GM12878 (cell line): ENCODE results near the gene PKLR. TPM values are rescaled to one million over a fixed set of nuclear protein-coding genes. Genes with fewer than 3 reads are reported as not detected.

ENCODE experiments used
- ATAC-seq: fragments of 200-7000 bp; cut with Tn5 transposase; 3 replicates; pipeline ENCODE4 v1.9.1; 2020; ENCODE audit warnings: mild to moderate bottlenecking, moderate library complexity
- BruUV-seq: library from RNA; stranded (reverse); fragments of 400-500 nt; replicated peaks from 2 replicates; lab custom pipeline; 2021; lab: Mats Ljungman, UMichigan
- CTCF ChIA-PET: fragments of 300-600 bp; sonication (Branson Sonifier 250); formaldehyde crosslinking; extraction: SDS; loops from one replicate; lab custom pipeline; 2021; ENCODE audit warnings: inconsistent platforms; lab: Yijun Ruan, JAX
- POLR2A ChIA-PET: fragments of 350-600 bp; formaldehyde crosslinking; extraction: SDS; loops from one replicate; lab custom pipeline; 2021; ENCODE audit warnings: inconsistent platforms; lab: Charles Lee
- RAD21 ChIA-PET: fragments of 300-600 bp; sonication (Branson Sonifier 250); formaldehyde crosslinking; loops from one replicate; lab custom pipeline; 2023; ENCODE audit warnings: antibody characterized with exemption; ENCODE audit not compliant: unreplicated experiment; lab: Charles Lee
- SMC1A ChIA-PET: fragments of 300-600 bp; sonication (Branson Sonifier 250); formaldehyde crosslinking; loops from one replicate; lab custom pipeline; 2023; ENCODE audit not compliant: unreplicated experiment, uncharacterized antibody; lab: Charles Lee
- DNase-seq: peaks from one replicate; pipeline ENCODE4 v3.0.0-alpha.2; 2011; ENCODE audit warnings: low read depth, low spot score
- FAIRE-seq: peaks from 3 replicates; lab custom pipeline; 2011; peaks lifted over from hg19 to GRCh38; lab: Jason Lieb, UNC
- H2AFZ ChIP-seq: 2 replicates; pipeline ENCODE4 v1.6.0; 2011; ENCODE audit warnings: low read depth, low read length, control low read depth; ENCODE audit not compliant: control insufficient read depth
- H3K27ac ChIP-seq: 2 replicates; pipeline ENCODE4 v1.5.1; 2011; ENCODE audit warnings: control low read depth; ENCODE audit not compliant: control insufficient read depth, insufficient read depth
- H3K27me3 ChIP-seq, 2 experiments: replicated peaks in 1 of 2; 2 replicates each; pipeline versions ENCODE4 v1.6.0 to v1.6.1; 2011; ENCODE audit warnings: low read length in 1 of 2; ENCODE audit not compliant: control insufficient read depth in 2 of 2, insufficient read depth in 2 of 2
- H3K36me3 ChIP-seq, 2 experiments: 2 replicates each; pipeline ENCODE4 v1.5.1; 2011; ENCODE audit warnings: low read length in 1 of 2; ENCODE audit not compliant: control insufficient read depth in 2 of 2, insufficient read depth in 2 of 2
- H3K4me1 ChIP-seq: 2 replicates; pipeline ENCODE4 v1.6.1; 2011; ENCODE audit warnings: mild to moderate bottlenecking, low read length, moderate library complexity, mixed read lengths; ENCODE audit not compliant: control insufficient read depth, insufficient read depth
- H3K4me2 ChIP-seq: 2 replicates; pipeline ENCODE4 v1.6.0; 2011; ENCODE audit warnings: control low read depth; ENCODE audit not compliant: control insufficient read depth, insufficient read depth
- H3K4me3 ChIP-seq: fragments of 200-600 bp; sonication (generic); 2 replicates; pipeline ENCODE4 v1.5.1; 2016
- H3K79me2 ChIP-seq: 2 replicates; pipeline ENCODE4 v1.6.0; 2011; ENCODE audit warnings: low read length; ENCODE audit not compliant: control insufficient read depth, insufficient read depth
- H3K9ac ChIP-seq: 2 replicates; pipeline ENCODE4 v1.8.0; 2011; ENCODE audit warnings: low read length, control low read depth, mixed read lengths; ENCODE audit not compliant: control insufficient read depth, insufficient read depth
- H3K9me3 ChIP-seq: replicated peaks from 3 replicates; pipeline ENCODE4 v1.5.1; 2011; ENCODE audit warnings: mild to moderate bottlenecking, low read length; ENCODE audit not compliant: control insufficient read depth, insufficient read depth
- H4K20me1 ChIP-seq: 2 replicates; pipeline ENCODE4 v1.6.0; 2011; ENCODE audit not compliant: control insufficient read depth, insufficient read depth
- BHLHE40 ChIP-seq, 2 experiments: fragments of 450-650 bp in 1 of 2; IDR thresholded peaks; 2 replicates each; pipeline ENCODE4 v1.6.1; 2011 to 2017; ENCODE audit warnings: low read depth in 2 of 2, borderline replicate concordance in 1 of 2, improper control_type of control experiment in 1 of 2, low read length in 1 of 2, mild to moderate bottlenecking in 1 of 2
- ETV6 ChIP-seq, 2 experiments: fragments of 450-650 bp in 1 of 2; IDR thresholded peaks in 1 of 2; conservative IDR thresholded peaks in 1 of 2; 2 replicates each; pipeline ENCODE4 v1.6.1; 2014; ENCODE audit warnings: antibody characterized with exemption in 1 of 2, borderline replicate concordance in 1 of 2, low read depth in 1 of 2, mild to moderate bottlenecking in 1 of 2, moderate library complexity in 1 of 2
- HCFC1 ChIP-seq: fragments of 150-350 bp; IDR thresholded peaks from 2 replicates; pipeline ENCODE4 v1.6.1; 2014; ENCODE audit warnings: low read length
- MEF2A ChIP-seq: IDR thresholded peaks from 2 replicates; pipeline ENCODE4 v1.6.1; 2011; ENCODE audit warnings: low read depth, mild to moderate bottlenecking, low read length, moderate library complexity; ENCODE audit not compliant: insufficient read depth
- MYC ChIP-seq: IDR thresholded peaks from 2 replicates; pipeline ENCODE4 v1.6.1; 2011; ENCODE audit warnings: mild to moderate bottlenecking, low read length, moderate library complexity, inconsistent platforms; ENCODE audit not compliant: insufficient read depth, insufficient replicate concordance, insufficient read length, severe bottlenecking
- NFXL1 ChIP-seq: fragments of 450-650 bp; IDR thresholded peaks from 2 replicates; pipeline ENCODE4 v1.6.1; 2017; ENCODE audit warnings: antibody characterized with exemption, mild to moderate bottlenecking, borderline replicate concordance
- NR2C1 ChIP-seq: fragments of 450-650 bp; IDR thresholded peaks from 2 replicates; pipeline ENCODE4 v1.6.1; 2017; ENCODE audit warnings: antibody characterized with exemption, mild to moderate bottlenecking, moderate library complexity
- RB1 ChIP-seq: fragments of 450-650 bp; formaldehyde crosslinking; IDR thresholded peaks from 2 replicates; pipeline ENCODE4 v1.6.1; 2017; ENCODE audit warnings: mild to moderate bottlenecking, borderline replicate concordance
- RFX5 ChIP-seq: IDR thresholded peaks from 2 replicates; pipeline ENCODE4 v1.6.1; 2011; ENCODE audit warnings: low read depth, low read length, improper control_type of control experiment
- SIX5 ChIP-seq: IDR thresholded peaks from 2 replicates; pipeline ENCODE4 v1.6.1; 2011; ENCODE audit warnings: mild to moderate bottlenecking, low read depth, low read length, moderate library complexity; ENCODE audit not compliant: severe bottlenecking
- SREBF2 ChIP-seq: IDR thresholded peaks from 2 replicates; pipeline ENCODE4 v1.6.1; 2012; ENCODE audit warnings: mild to moderate bottlenecking, low read length
- STAT1 ChIP-seq: fragments of 450-650 bp; conservative IDR thresholded peaks from 2 replicates; pipeline ENCODE4 v1.6.1; 2014; ENCODE audit warnings: antibody characterized with exemption, mild to moderate bottlenecking
- ZBTB4 ChIP-seq: fragments of 450-650 bp; formaldehyde crosslinking; IDR thresholded peaks from 2 replicates; pipeline ENCODE4 v1.4.0; 2022; ENCODE audit warnings: mild to moderate bottlenecking, moderate library complexity
- ZBTB40 ChIP-seq: fragments of 450-650 bp; IDR thresholded peaks from 2 replicates; pipeline ENCODE4 v1.6.1; 2016; ENCODE audit warnings: mild to moderate bottlenecking, moderate library complexity, borderline replicate concordance
- ZNF274 ChIP-seq: IDR thresholded peaks from one replicate; pipeline ENCODE4 v1.8.0; 2011; ENCODE audit not compliant: insufficient read length, insufficient read depth
- WGBS: methylation state at CpG from one replicate; pipeline ENCODE4 v1.1.6; 2016; ENCODE audit warnings: low lambda C conversion rate; ENCODE audit not compliant: insufficient replicate concordance, insufficient coverage; ENCODE audit errors: missing lambda C conversion rate; 5-methylcytosine and 5-hydroxymethylcytosine counted together
- in situ Hi-C: fragments of 300-500 bp; cut with MboI; formaldehyde crosslinking; loops from 9 replicates; pipeline ENCODE4 v1.14.3; 2018; ENCODE audit warnings: mixed read lengths
- intact Hi-C: fragments of 100-400 bp; cut with micrococcal nuclease; formaldehyde crosslinking; loops from one replicate; pipeline ENCODE4 v1.14.2; 2022; ENCODE audit not compliant: unreplicated experiment
- polyA plus RNA-seq, 11 experiments: library from polyadenylated mRNA; depleted of rRNA in 4 of 11; unstranded in 6 of 11; stranded (reverse) in 5 of 11; fragments of >200 nt; fragmentation: Nextera tagmentation in 4 of 11; fragmentation: Illumina TruSeq in 1 of 11; extraction: Ambion mirVana in 4 of 11; extraction: Trizol in 1 of 11; gene quantifications; 1 replicate in 1 of 11; 2 replicates in 10 of 11; pipeline versions ENCODE4 v1.2.1 to v1.2.3, GENCODE V29; 2011 to 2016; ENCODE audit warnings: inconsistent platforms in 2 of 11, missing spikeins in 2 of 11, low read depth in 1 of 11
- total RNA-seq, 4 experiments: library from RNA; depleted of rRNA in 3 of 4; stranded (reverse); fragments of >200 nt in 3 of 4; fragmentation: Illumina TruSeq in 1 of 4; extraction: Trizol in 1 of 4; gene quantifications; 2 replicates each; pipeline versions ENCODE4 v1.2.1 to v1.2.3, GENCODE V29; 2013 to 2021

PKLR gene
- total and polyA plus RNA-seq, 10 of the 15 experiments (the other 5 are each of a cell fraction or from before 2014, with no cell fraction given), result 0.04 to 0.15 (median 0.08) TPM; not detected in 7

- no peak for TF ChIP-seq ZBTB40
These were observed 33.7 kb upstream of the PKLR start (continued) for GRCh38 chr1:155334962-155335361.

GRCh38 chr1:155329980-155330598 lies 28.9 kb upstream of the PKLR start:
- RAD21 ChIA-PET, result no interaction called here
- in situ Hi-C loops, result no loop called here
- no peak for ATAC-seq
- no peak for TF ChIP-seq RB1
- no peak for TF ChIP-seq MYC
- no peak for TF ChIP-seq SREBF2
- TF ChIP-seq NR2C1, result no peak
- TF ChIP-seq NFXL1, result no peak
- TF ChIP-seq RFX5, result no peak
- no peak for TF ChIP-seq MEF2A
- no peak for TF ChIP-seq BHLHE40 (IDR thresholded peaks at IDR 0.05; ENCODE audit: borderline replicate concordance in 1 of 2, low read depth in 2 of 2, low read length in 1 of 2)
- TF ChIP-seq STAT1, result no peak
- TF ChIP-seq ZNF274, result no peak
- no peak for TF ChIP-seq ETV6 (conservative IDR thresholded peaks at IDR 0.05 in 1 of 2, IDR thresholded peaks at IDR 0.05 in 1 of 2; ENCODE audit: borderline replicate concordance in 1 of 2, low read depth in 1 of 2)
- no peak for TF ChIP-seq HCFC1
- no peak for TF ChIP-seq ZBTB4 (CRISPR knock-in tag)
- TF ChIP-seq SIX5, result no peak

More at GRCh38 chr1:155329980-155330598, 28.9 kb upstream of the PKLR start:
- no TSS peak for BruUV-seq
- POLR2A ChIA-PET, result interaction anchor here (0.7 kb wide), 3 partner anchors 13 to 1194 kb away, joined by 4 to 7 read pairs (median 5); no protein-coding TSS in a partner anchor
- no peak overlapping the region for H3K4me3 ChIP-seq
- FAIRE-seq (no peak), DNase-seq (no peak)
- no peaks in the 10 kb centered on the region for H3K9me3 ChIP-seq
- H3K79me2 ChIP-seq, result no peaks in the 10 kb centered on the region
- no peaks in the 10 kb centered on the region for H4K20me1 ChIP-seq
- H3K36me3 ChIP-seq, result peaks cover 7 to 17% of the 10 kb centered on the region in 2 experiments
- no peak overlapping the region for H3K27ac ChIP-seq
- H3K9ac ChIP-seq, result no peak overlapping the region
- no peaks in the 10 kb centered on the region for H3K4me1 ChIP-seq
- H2AFZ ChIP-seq, result no peak overlapping the region
- SMC1A ChIA-PET, result no interaction called here
- intact Hi-C loops, result no loop called here
- no peaks in the 10 kb centered on the region for H3K27me3 ChIP-seq
- no peak overlapping the region for H3K4me2 ChIP-seq
- WGBS, result 76% methylated on average over 11 of the region's 11 CpGs
- CTCF ChIA-PET, result no interaction called here
